GM12865 (cell line): ENCODE data around the gene ASCC1.

Source experiments
- DNase-seq: peaks from one replicate; pipeline ENCODE4 v3.0.0; 2010; ENCODE audit warnings: low read depth
- H3K4me3 ChIP-seq: 2 replicates; pipeline ENCODE4 v1.5.1; 2011; ENCODE audit warnings: mild to moderate bottlenecking, low read depth, low read length, control low read depth
- CTCF ChIP-seq: IDR thresholded peaks from 2 replicates; pipeline ENCODE4 v1.5.1; 2011; ENCODE audit warnings: low read length, control low read depth, low read depth, inconsistent platforms; ENCODE audit not compliant: insufficient read depth; ENCODE audit errors: missing control alignments

Gene ASCC1

GRCh38 chr10:72098301-72098835 is 117.7 kb downstream of the ASCC1 start:
- no peak for TF ChIP-seq CTCF
- DNase-seq = no peak
- no peak overlapping the region for H3K4me3 ChIP-seq

GRCh38 chr10:72097448-72098300 is 118.4 kb downstream of the ASCC1 start:
- no peak overlapping the region for H3K4me3 ChIP-seq
- TF ChIP-seq CTCF = no peak
- no peak for DNase-seq

GRCh38 chr10:72096115-72097000 is 119.7 kb downstream of the ASCC1 start:
- DNase-seq = no peak
- H3K4me3 ChIP-seq = no peak overlapping the region

GRCh38 chr10:72095195-72095594 is 120.9 kb downstream of the ASCC1 start:
- no peak for TF ChIP-seq CTCF
- DNase-seq = no peak
- no peak overlapping the region for H3K4me3 ChIP-seq

More at GRCh38 chr10:72096115-72097000, 119.7 kb downstream of the ASCC1 start:
- TF ChIP-seq CTCF = no peak

- TF ChIP-seq CTCF = no peak
- no peak for DNase-seq
- H3K4me3 ChIP-seq = no peak overlapping the region
Measured at GRCh38 chr10:72094574-72094973, 121.5 kb downstream of the ASCC1 start.

- DNase-seq = no peak
- H3K4me3 ChIP-seq = no peak overlapping the region
- no peak for TF ChIP-seq CTCF
Measured at GRCh38 chr10:72093450-72093849, 122.6 kb downstream of the ASCC1 start.
